Mucosa of descending colon (tissue), 3 donors: Measurements from ENCODE around the gene METTL25B. TPM values are rescaled to one million over a fixed set of nuclear protein-coding genes. Genes with fewer than 3 reads are reported as not detected.

Experiments used
- ATAC-seq: fragments of 200-7000 bp; cut with Tn5 transposase; one replicate; pipeline ENCODE4 v1.9.1; 2020; ENCODE audit warnings: mild to moderate bottlenecking, moderate library complexity
- DNase-seq, 3 donors: peaks; one replicate each; pipeline ENCODE4 v3.0.0-alpha.2; 2020
- H3K36me3 ChIP-seq: fragments of 200-600 bp; one replicate; pipeline ENCODE4 v1.8.0; 2021; ENCODE audit warnings: low read depth, mild to moderate bottlenecking
- H3K4me1 ChIP-seq: fragments of 200-600 bp; one replicate; pipeline ENCODE4 v1.8.0; 2021; ENCODE audit warnings: low read depth, mild to moderate bottlenecking
- H3K4me3 ChIP-seq: fragments of 200-600 bp; one replicate; pipeline ENCODE4 v1.8.0; 2021; ENCODE audit warnings: mild to moderate bottlenecking
- H3K9me3 ChIP-seq: fragments of 200-600 bp; one replicate; pipeline ENCODE4 v1.8.0; 2021; ENCODE audit warnings: mild to moderate bottlenecking
- intact Hi-C, 2 donors: fragments of 100-400 bp; cut with DNase I in 1 of 2; cut with micrococcal nuclease in 1 of 2; formaldehyde crosslinking; loops; one replicate each; pipeline versions ENCODE4 v1.11.0 to v1.11.1; 2022; cut with DNase I, micrococcal nuclease
- total RNA-seq, 3 donors: library from RNA; stranded (reverse); fragmentation: NEBNext Ultra II Directional in 2 of 3; extraction: Animal tissue kit (Norgen Biotek cat#: 25700) in 2 of 3; gene quantifications; one replicate each; pipeline versions ENCODE4 v1.2.1 to v1.2.4, GENCODE V29; 2021 to 2023
- TF ChIP-seq, protein P1 (sequence below): fragments of 200-600 bp; IDR thresholded peaks from one replicate; pipeline ENCODE4 v1.8.0; 2022; ENCODE audit warnings: antibody characterized with exemption, mild to moderate bottlenecking
- donor health status: DM: no; HTN: no; CAD: no; lungs with moderate emphysema.
- donor health status: DM: no; HTN: no; CAD: no.
- donor health status: DM: no; HTN: yes; CAD: no.

METTL25B gene
- total RNA-seq, 3 donors from 2014 or later: 35.1 to 58.6 (median 44.4) TPM

DNA sequence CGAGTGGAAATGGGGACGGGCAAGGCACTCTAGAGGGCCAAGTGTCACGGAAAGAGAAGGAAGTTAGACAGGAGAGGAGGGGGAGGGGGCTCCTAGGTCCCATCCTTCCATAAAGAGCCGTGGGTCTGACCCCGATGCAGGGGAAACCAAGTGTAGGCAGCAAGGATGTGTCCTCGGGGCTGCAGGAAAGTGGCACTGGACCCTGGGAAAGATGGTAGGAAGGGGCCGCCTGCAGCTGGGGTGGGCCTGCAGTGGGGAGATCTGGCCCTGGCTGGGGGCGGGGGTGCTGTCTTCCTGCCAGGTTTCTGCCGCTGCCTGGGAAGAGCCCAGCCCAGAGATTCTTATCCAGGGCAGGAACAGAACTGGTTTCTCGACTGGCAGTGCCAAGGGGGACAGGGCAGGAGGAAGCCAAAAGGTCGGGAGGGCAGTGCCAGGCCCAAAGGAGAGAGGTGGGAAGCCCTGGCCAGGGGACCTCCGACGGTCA is 35.8 kb upstream of the METTL25B start:
- no peaks in the 10 kb centered on the region for H3K9me3 ChIP-seq
- ATAC-seq (no peak), DNase-seq (no peak)
- intact Hi-C loops: no loop called here
- H3K4me3 ChIP-seq: no peak overlapping the region
- H3K36me3 ChIP-seq: no peaks in the 10 kb centered on the region
- peaks cover 16% of the 10 kb centered on the region for H3K4me1 ChIP-seq
- TF ChIP-seq, protein P1, sequence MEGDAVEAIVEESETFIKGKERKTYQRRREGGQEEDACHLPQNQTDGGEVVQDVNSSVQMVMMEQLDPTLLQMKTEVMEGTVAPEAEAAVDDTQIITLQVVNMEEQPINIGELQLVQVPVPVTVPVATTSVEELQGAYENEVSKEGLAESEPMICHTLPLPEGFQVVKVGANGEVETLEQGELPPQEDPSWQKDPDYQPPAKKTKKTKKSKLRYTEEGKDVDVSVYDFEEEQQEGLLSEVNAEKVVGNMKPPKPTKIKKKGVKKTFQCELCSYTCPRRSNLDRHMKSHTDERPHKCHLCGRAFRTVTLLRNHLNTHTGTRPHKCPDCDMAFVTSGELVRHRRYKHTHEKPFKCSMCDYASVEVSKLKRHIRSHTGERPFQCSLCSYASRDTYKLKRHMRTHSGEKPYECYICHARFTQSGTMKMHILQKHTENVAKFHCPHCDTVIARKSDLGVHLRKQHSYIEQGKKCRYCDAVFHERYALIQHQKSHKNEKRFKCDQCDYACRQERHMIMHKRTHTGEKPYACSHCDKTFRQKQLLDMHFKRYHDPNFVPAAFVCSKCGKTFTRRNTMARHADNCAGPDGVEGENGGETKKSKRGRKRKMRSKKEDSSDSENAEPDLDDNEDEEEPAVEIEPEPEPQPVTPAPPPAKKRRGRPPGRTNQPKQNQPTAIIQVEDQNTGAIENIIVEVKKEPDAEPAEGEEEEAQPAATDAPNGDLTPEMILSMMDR: no peak

DNA sequence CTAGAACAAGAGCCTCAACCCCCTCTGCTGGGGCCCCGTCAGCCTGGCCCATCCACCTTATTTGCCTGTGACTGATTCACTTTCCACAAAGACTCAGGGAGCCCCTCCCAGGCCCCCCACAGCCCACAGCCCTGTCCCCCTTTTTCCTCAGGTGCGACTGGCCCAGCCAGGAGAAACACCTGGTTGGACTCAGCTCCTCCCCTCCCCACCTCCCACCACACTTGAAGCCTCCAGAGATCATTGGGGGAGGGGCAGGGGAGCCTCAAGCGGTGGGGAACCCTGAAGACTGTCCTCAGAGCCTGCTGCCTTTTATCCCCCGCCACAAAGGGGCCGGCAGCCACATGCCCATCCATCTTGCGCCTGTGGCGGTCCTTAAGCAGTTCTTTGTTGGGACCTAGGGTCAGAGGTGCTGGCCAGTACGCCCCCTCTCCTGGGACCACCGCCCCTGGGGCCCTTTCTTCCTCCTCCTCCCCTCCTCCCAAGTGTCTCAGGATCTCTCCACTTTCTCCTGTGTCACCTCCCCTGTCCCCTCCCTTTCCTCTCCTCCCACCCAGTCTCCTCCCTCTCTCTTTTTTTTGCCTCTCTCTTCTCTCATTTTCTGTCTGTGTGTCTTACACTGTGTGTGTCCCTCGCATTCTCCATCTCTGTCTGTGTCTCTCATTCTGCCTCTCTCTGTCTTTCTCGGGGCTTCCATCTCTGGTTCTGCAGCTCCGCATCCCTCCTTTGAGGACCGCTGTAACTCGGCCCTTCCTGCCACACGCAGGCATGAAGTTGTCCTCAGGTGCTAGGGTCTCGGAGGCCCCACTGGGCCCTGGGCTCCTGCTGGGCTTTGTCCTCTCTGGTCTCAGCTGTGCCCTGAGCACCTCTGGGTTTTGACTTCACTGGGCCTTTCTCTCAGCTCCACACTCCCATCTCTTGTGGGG is 35.1 kb upstream of the METTL25B start:
- H3K4me1 ChIP-seq: peaks cover 16% of the 10 kb centered on the region
- intact Hi-C loops: no loop called here
- TF ChIP-seq, protein P1: no peak
- no peaks in the 10 kb centered on the region for H3K36me3 ChIP-seq
- ATAC-seq (peak; percentile 18), DNase-seq (peak in 1 of 3 donors; percentile 44)
- H3K4me3 ChIP-seq: no peak overlapping the region
- no peaks in the 10 kb centered on the region for H3K9me3 ChIP-seq

DNA sequence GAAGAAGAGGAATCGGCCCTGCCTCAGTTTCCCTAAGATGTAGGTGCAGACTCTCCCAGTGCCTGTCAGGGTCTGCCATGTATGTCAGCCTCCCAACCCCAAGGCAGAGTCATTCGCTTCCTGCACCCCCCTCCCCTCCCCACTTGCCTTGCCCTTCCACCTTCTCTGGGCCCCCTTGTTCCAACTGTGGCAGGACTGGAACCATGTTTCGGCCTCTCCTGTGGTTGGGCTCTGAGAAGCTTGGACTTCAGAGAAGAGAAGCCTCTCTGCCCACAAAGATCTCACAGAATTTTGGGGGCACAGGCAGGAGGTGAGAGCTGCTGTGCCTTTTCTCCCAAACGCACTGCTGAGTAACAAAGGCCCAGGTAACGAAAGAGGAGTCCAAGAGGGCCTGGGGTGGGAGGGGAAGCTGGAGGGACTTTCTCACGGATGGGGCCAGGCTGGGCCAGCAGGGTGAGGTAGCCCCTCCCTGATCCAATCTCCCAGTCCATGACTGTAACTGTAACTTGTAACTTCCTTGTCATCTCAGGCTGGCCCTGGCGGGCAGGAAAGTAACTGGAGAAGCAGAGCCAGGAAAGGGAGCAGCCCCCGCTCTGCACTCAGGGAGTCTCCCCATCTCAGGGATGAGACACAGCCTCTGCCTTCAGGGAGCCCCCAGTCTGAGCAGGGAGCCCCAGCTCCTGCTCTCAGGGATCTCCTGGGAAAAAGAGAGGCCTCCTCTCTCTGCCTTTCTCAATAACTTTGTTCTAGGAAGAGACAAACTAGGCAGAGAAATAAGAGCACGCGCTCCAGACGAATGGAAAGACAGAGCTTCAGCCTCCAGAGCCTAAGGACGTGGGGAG is 34.2 kb upstream of the METTL25B start:
- Histone ChIP-seq H3K9me3 (no peaks in the 10 kb centered on the region), H3K4me3 (no peak overlapping the region), H3K36me3 (no peaks in the 10 kb centered on the region), H3K4me1 (peaks cover 16% of the 10 kb centered on the region)
- DNase-seq (peak in 2 of 3 donors; percentile 40 to 46), ATAC-seq (peak; percentile 73)
- TF ChIP-seq, protein P1: no peak
- intact Hi-C loops: no loop called here

DNA sequence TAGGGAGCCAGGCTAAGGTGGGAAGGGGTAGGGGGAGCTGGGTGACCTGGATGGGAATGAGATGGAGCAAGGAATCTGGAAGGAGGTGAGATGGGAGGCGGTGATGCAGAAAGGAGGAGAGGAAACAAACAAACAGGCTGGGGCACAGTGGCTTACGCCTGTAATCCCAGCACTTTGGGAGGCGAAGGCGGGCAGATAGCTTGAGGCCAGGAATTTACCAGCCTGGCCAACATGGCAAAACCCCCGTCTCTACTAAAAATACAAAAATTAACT is 33.6 kb upstream of the METTL25B start:
- Histone ChIP-seq H3K9me3 (no peaks in the 10 kb centered on the region), H3K4me3 (no peak overlapping the region), H3K36me3 (no peaks in the 10 kb centered on the region), H3K4me1 (peaks cover 13% of the 10 kb centered on the region)
- TF ChIP-seq, protein P1: no peak
- intact Hi-C loops: no loop called here
- ATAC-seq (no peak), DNase-seq (no peak)

DNA sequence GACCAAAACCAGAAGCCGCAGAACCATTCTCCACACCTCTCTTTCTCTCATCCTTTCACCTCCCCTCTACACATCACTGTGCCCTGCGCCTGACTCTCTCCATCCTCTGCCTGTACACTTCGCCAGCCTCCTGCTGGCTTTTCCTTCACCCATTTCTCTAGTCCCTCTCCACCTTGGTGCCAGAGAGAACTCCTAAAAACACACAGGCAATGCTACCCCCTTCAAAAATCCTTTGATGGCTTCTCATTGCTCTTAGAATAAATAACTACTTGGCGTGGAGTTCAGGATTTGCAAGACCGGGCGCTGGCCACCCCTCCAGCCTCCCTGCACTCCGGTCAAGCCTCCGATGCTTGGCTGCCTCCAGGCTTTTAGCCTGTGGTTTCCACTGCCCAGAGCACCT is 31.5 kb upstream of the METTL25B start:
- intact Hi-C loops: no loop called here
- DNase-seq: no peak
- Histone ChIP-seq H3K4me1 (peaks cover 10% of the 10 kb centered on the region), H3K9me3 (no peaks in the 10 kb centered on the region), H3K4me3 (no peak overlapping the region), H3K36me3 (no peaks in the 10 kb centered on the region)
- TF ChIP-seq, protein P1: no peak
- ATAC-seq: no peak
